Coronary artery (tissue), 2 donors: Measurements from ENCODE around the gene DCBLD2.
A peak's percentile ranks its signal among the peaks of the same experiment; 100 is the strongest.

Experiments used
- DNase-seq: peaks from one replicate; pipeline ENCODE4 v3.0.0-alpha.2; 2017; ENCODE audit warnings: low spot score
- H3K27ac ChIP-seq, 2 donors: fragments of 200-600 bp; sonication (generic); one replicate each; pipeline ENCODE4 v1.5.1; 2016 to 2019
- H3K4me3 ChIP-seq: fragments of 200-600 bp; sonication (generic); 2 replicates; pipeline ENCODE4 v1.5.1; 2016; ENCODE audit warnings: mild to moderate bottlenecking, moderate library complexity
- TF ChIP-seq, protein P1 (sequence below): fragments of 200-600 bp; sonication (generic); IDR thresholded peaks from one replicate; pipeline ENCODE4 v1.5.1; 2019; ENCODE audit warnings: antibody characterized with exemption

Gene DCBLD2

DNA sequence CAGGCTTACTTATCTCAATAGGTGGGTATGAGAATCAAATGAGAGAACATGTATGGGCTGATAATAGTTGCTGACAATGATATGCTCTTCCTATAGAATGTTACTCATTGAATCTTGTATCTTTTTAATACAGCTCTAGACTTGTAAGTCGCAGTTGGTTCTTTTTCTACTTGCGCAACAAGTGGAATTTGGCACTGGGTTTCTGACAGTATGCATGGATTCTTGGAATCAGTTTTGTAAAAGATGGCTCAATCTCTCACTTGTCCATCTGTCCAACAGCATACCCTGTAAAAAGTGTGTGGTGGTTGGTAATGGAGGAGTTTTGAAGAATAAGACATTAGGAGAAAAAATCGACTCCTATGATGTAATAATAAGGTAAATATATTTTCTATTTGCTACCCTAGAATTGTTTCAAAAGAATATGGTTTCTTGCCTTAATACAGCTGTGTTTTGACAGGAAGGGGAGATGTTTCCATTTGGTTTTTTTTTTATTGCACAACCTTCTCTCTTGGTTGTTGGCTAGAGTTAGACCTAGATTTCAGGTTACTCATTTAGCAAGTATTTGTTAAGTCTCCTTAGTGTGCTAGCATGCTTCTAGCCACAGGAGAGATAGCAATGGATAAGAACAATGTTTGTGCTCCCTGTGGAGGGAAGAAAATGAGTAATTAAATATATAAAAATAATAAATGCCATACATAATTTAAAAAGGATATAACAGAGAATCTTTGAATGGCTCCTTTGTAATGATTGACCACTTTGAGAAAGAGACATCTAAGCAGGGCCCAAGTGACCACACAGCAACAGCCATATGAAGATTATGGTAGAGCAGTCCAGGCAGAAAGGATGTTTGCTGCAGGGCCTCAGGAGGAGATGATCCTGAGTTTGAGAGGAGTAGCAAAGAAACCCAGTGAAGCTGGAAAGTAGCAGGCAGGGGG lies 116.6 kb downstream of the DCBLD2 start:
- no peak for DNase-seq
- H3K27ac ChIP-seq = peak overlapping the region in 1 of 2 donors; percentile 80
- TF ChIP-seq, protein P1, sequence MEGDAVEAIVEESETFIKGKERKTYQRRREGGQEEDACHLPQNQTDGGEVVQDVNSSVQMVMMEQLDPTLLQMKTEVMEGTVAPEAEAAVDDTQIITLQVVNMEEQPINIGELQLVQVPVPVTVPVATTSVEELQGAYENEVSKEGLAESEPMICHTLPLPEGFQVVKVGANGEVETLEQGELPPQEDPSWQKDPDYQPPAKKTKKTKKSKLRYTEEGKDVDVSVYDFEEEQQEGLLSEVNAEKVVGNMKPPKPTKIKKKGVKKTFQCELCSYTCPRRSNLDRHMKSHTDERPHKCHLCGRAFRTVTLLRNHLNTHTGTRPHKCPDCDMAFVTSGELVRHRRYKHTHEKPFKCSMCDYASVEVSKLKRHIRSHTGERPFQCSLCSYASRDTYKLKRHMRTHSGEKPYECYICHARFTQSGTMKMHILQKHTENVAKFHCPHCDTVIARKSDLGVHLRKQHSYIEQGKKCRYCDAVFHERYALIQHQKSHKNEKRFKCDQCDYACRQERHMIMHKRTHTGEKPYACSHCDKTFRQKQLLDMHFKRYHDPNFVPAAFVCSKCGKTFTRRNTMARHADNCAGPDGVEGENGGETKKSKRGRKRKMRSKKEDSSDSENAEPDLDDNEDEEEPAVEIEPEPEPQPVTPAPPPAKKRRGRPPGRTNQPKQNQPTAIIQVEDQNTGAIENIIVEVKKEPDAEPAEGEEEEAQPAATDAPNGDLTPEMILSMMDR = no peak
- H3K4me3 ChIP-seq = no peak overlapping the region

DNA sequence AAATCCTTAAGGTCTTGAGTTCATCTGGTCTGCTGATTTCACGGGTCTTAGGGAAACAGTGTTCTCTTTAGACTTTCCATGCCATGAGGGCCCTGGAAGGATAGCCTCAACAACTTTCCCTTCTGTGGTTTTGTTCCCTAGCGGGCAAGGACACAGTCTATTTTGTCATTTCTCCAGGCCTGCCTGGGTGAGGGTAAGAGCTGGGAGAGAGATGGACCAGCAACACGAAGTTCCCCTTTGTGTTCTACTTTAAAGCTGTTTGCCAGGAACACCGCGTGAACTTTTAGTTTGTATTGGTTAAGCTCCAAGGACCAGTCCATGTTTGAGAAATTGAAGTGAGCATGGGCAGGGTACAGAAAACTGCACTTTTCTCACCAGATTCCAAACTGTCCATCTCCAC lies 117.5 kb downstream of the DCBLD2 start:
- Histone ChIP-seq H3K4me3 (peak overlapping the region; percentile 0), H3K27ac (peak overlapping the region; percentile 2 to 80)
- TF ChIP-seq, protein P1 = no peak
- DNase-seq = no peak

DNA sequence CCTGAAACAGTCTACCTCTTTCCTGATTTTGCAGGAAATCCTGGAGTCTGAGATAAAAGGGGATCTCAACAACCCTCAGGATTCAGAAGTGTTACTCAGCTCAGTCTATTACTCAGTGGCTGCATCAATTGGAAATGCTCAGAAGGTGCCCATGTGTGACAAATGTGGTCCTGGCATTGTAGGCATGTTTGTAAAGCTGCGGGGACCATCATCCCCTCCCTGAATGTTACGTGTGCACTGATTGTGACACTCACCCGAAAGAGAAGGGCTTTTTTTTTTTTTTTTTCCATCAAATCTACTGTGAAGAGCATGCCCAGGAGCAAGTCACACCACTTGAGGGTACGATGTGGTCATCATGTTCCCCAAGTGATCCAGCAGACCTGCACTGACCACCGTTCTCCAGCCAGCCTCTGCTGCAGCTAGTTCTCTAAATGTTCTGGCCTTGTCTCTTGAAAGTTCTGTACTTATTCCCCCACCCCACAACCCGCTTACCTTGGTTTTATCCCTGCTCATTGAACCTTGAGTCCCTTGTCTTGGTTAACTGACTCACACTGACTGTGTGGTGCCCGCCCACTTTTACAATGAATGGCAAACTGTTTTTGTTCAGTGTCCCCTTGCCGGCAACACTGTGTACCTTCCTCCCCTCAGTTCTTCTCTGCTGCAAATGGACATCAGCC lies 118.5 kb downstream of the DCBLD2 start:
- no peak for DNase-seq
- Histone ChIP-seq H3K27ac (peak overlapping the region in 1 of 2 donors; percentile 80), H3K4me3 (no peak overlapping the region)
- TF ChIP-seq, protein P1 = no peak

DNA sequence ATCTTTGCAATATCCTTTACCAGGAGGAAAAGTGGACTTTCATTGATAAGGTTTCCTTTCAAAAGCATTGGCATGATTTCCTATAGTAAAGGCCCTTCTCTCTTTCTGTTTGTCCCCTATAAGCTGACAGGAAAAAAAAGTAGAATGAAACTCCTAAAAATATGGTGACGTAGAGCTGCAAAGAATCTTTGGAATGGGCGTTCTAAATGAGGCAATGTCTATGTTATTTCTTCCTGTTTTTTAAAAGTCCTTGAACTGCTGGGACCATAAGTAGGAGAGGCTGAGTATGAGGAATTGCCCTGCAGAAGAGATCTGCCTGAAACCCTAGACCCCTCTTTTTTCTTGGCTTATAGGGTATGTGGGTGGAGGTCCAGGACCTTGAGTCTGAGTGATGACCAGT lies 121.2 kb downstream of the DCBLD2 start:
- peak overlapping the region; percentile 24 to 66 for H3K27ac ChIP-seq
- no peak for DNase-seq
- TF ChIP-seq, protein P1 = no peak
- H3K4me3 ChIP-seq = no peak overlapping the region

DNA sequence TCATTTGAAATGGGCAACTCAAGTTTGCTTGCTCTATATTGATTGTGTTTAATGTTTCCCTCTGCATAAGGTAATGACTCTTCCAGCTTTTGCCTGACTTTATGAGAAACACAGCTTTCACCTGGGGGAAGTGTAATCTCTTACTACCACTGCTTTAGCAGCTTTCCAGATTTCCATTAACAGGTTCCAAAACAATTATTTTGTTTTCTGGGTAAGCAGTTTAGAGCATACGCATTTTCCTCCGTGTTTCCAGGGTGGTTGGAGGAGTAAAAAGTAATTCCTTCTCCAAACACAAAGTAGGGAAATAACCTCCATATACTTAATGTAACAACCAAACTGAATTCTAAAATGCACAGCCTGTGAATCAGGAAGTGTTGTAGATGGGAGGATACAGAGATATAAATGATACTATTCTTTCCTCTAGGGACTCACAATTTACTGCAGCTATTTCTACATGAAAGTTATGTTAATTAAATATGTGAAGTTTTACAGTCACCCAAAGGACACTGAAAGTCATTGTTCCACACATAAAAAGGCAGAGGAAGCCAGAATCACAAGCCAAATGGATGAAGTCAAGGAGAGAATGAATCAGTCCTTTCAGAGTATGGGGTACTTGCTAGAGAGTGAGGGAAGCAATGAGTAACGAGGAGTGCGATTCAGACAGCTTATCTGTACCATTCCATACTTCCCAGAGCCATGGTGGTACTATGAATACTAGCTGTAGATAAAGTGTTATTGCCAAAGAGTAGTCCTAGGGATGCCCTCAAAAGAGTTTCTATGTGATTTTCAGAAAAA lies 121.8 kb downstream of the DCBLD2 start:
- Histone ChIP-seq H3K4me3 (no peak overlapping the region), H3K27ac (peak overlapping the region; percentile 24 to 66)
- DNase-seq = no peak

DNA sequence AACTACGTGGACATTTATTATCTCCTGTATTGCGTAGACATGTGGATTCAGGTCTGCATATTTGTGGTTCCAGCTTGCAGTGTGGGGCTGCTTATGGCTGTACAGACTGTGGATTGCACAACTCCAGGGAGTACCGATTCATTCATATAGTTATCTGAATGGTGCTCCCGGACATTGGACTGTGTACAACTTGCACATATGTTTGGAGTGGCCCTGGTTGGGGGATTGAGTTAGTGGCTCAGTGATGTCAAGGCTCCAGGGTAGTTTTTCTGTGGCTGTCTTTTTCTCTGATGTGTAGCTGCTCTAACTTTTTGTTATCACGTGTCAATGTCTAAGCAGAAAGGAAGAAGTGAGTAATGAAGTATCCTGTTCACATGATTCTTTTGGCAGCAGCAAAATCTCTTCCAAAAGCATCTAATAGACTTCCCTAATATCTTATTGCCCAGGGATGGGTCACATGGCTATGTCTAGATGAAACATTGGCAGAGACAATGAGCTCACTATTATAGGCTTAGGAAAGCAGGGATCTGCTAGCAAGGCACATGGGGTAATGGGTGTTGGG lies 122.6 kb downstream of the DCBLD2 start:
- Histone ChIP-seq H3K27ac (peak overlapping the region; percentile 29 to 66), H3K4me3 (no peak overlapping the region)
- no peak for DNase-seq
- TF ChIP-seq, protein P1 = no peak

More for the DNA sequence above, 121.8 kb downstream of the DCBLD2 start:
- TF ChIP-seq, protein P1 = no peak
